CD4-positive, alpha-beta T cell (primary cell): ENCODE measurements around the gene HELLS. TPM values are rescaled to one million over a fixed set of nuclear protein-coding genes. Genes with fewer than 3 reads are reported as not detected.
A peak's percentile ranks its signal among the peaks of the same experiment; 100 is the strongest.
"Not testable (repeated sequence)": the region's sequence is repeated elsewhere in the genome, so short reads cannot be mapped to it uniquely, and the experiment has no call there.

ENCODE experiments used
- ATAC-seq: fragments of 200-7000 bp; cut with Tn5 transposase; one replicate; pipeline ENCODE4 v1.10.0; 2022; ENCODE audit warnings: mild to moderate bottlenecking; ENCODE audit not compliant: poor library complexity
- CTCF ChIA-PET: fragments of 350-600 bp; sonication (Branson Sonifier 250); formaldehyde crosslinking; loops from one replicate; lab custom pipeline; 2021; ENCODE audit warnings: antibody characterized with exemption, inconsistent platforms; lab: Charles Lee
- POLR2A ChIA-PET: fragments of 350-600 bp; sonication (Branson Sonifier 250); formaldehyde crosslinking; loops from one replicate; lab custom pipeline; 2021; ENCODE audit warnings: antibody characterized with exemption, inconsistent platforms; lab: Charles Lee
- DNase-seq, 14 experiments: peaks; one replicate each; pipeline ENCODE4 v3.0.0-alpha.2; 2013 to 2020; ENCODE audit warnings: mixed read lengths in 2 of 14
- H3K27ac ChIP-seq, 2 donors: one replicate each; pipeline versions ENCODE4 v1.5.1 to v1.7.0; 2013; ENCODE audit warnings: low read length in 2 of 2, low read depth in 1 of 2, mild to moderate bottlenecking in 1 of 2
- H3K27me3 ChIP-seq, 2 experiments: 1 replicate in 1 of 2; 2 replicates in 1 of 2; pipeline versions ENCODE4 v1.6.1 to v1.7.0; 2013; ENCODE audit warnings: low read length in 2 of 2, control low read depth in 1 of 2, mild to moderate bottlenecking in 1 of 2, moderate library complexity in 1 of 2; ENCODE audit not compliant: insufficient read depth in 2 of 2, control insufficient read depth in 1 of 2
- H3K36me3 ChIP-seq: one replicate; pipeline ENCODE4 v1.6.1; 2013; ENCODE audit warnings: low read length, control low read depth; ENCODE audit not compliant: insufficient read depth
- H3K4me1 ChIP-seq: one replicate; pipeline ENCODE4 v1.6.1; 2013; ENCODE audit warnings: low read length, control low read depth; ENCODE audit not compliant: insufficient read depth
- H3K4me3 ChIP-seq: one replicate; pipeline ENCODE4 v1.5.1; 2013; ENCODE audit warnings: mild to moderate bottlenecking, low read length, moderate library complexity
- H3K9me3 ChIP-seq, 2 experiments: 1 replicate in 1 of 2; 2 replicates in 1 of 2; pipeline versions ENCODE4 v1.6.1 to v1.7.0; 2013; ENCODE audit warnings: low read length in 2 of 2, mild to moderate bottlenecking in 2 of 2, control low read depth in 1 of 2, moderate library complexity in 1 of 2; ENCODE audit not compliant: control insufficient read depth in 1 of 2, insufficient read depth in 1 of 2
- H3K27ac Mint-ChIP-seq: one replicate; pipeline ENCODE4 v1.8.0; 2020; ENCODE audit warnings: mixed read lengths
- H3K27me3 Mint-ChIP-seq: one replicate; pipeline ENCODE4 v1.8.0; 2021; ENCODE audit warnings: mixed read lengths
- H3K36me3 Mint-ChIP-seq: one replicate; pipeline ENCODE4 v1.8.0; 2021; ENCODE audit warnings: low read depth, mixed read lengths
- H3K4me1 Mint-ChIP-seq: one replicate; pipeline ENCODE4 v1.8.0; 2021; ENCODE audit warnings: low read depth, mixed read lengths
- H3K4me3 Mint-ChIP-seq: one replicate; pipeline ENCODE4 v1.8.0; 2020; ENCODE audit warnings: mild to moderate bottlenecking, mixed read lengths
- H3K9me3 Mint-ChIP-seq: one replicate; pipeline ENCODE4 v1.8.0; 2020; ENCODE audit warnings: mixed read lengths
- intact Hi-C, 2 experiments: fragments of 100-400 bp; cut with DNase I in 1 of 2; cut with micrococcal nuclease in 1 of 2; formaldehyde crosslinking; loops; one replicate each; pipeline versions ENCODE4 v1.15.1 to v1.9.0; 2023 to 2025; cut with DNase I, micrococcal nuclease
- total RNA-seq, 174 experiments: library from RNA in 2 of 174; stranded (reverse) in 2 of 174; gene quantifications; one replicate each; pipeline ENCODE4 v1.2.3 and lab custom pipeline; 2021 to 2026
- TF ChIP-seq, protein P1 (sequence below): fragments of 200-600 bp; IDR thresholded peaks from one replicate; pipeline ENCODE4 v1.8.0; 2022; ENCODE audit warnings: antibody characterized with exemption, mild to moderate bottlenecking

HELLS gene
- total RNA-seq, 2 experiments from 2014 or later, result 9.5 to 10.3 TPM

GRCh38 chr10:94524711-94525110 lies 20.9 kb upstream of the HELLS start:
- Histone ChIP-seq H3K36me3 (no peaks in the 10 kb centered on the region), H3K4me1 (no peaks in the 10 kb centered on the region), H3K9me3 (no peaks in the 10 kb centered on the region), H3K4me3 (no peak overlapping the region), H3K27ac (no peak overlapping the region), H3K27me3 (no peaks in the 10 kb centered on the region)
- H3K4me1 Mint-ChIP-seq, result no peaks in the 10 kb centered on the region
- H3K27me3 Mint-ChIP-seq, result peaks cover 30% of the 10 kb centered on the region
- no peak overlapping the region for H3K27ac Mint-ChIP-seq
- DNase-seq (no peak), ATAC-seq (no peak)
- CTCF ChIA-PET, result no interaction called here
- H3K36me3 Mint-ChIP-seq, result no peaks in the 10 kb centered on the region
- H3K4me3 Mint-ChIP-seq, result no peak overlapping the region
- H3K9me3 Mint-ChIP-seq, result no peaks in the 10 kb centered on the region
- TF ChIP-seq, protein P1, sequence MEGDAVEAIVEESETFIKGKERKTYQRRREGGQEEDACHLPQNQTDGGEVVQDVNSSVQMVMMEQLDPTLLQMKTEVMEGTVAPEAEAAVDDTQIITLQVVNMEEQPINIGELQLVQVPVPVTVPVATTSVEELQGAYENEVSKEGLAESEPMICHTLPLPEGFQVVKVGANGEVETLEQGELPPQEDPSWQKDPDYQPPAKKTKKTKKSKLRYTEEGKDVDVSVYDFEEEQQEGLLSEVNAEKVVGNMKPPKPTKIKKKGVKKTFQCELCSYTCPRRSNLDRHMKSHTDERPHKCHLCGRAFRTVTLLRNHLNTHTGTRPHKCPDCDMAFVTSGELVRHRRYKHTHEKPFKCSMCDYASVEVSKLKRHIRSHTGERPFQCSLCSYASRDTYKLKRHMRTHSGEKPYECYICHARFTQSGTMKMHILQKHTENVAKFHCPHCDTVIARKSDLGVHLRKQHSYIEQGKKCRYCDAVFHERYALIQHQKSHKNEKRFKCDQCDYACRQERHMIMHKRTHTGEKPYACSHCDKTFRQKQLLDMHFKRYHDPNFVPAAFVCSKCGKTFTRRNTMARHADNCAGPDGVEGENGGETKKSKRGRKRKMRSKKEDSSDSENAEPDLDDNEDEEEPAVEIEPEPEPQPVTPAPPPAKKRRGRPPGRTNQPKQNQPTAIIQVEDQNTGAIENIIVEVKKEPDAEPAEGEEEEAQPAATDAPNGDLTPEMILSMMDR, result no peak
- intact Hi-C loops, result no loop called here
- POLR2A ChIA-PET, result no interaction called here

- H3K27me3 ChIP-seq, CTCF ChIA-PET, H3K36me3 ChIP-seq, DNase-seq, H3K4me3 ChIP-seq, H3K27ac Mint-ChIP-seq, H3K9me3 ChIP-seq, H3K9me3 Mint-ChIP-seq, H3K27ac ChIP-seq, ATAC-seq, H3K4me1 Mint-ChIP-seq, POLR2A ChIA-PET, H3K36me3 Mint-ChIP-seq, H3K4me1 ChIP-seq, H3K4me3 Mint-ChIP-seq, intact Hi-C loops: not testable (repeated sequence)
- peaks cover 38% of the 10 kb centered on the region for H3K27me3 Mint-ChIP-seq
Measured at GRCh38 chr10:94531550-94531949, 14.0 kb upstream of the HELLS start.

- ATAC-seq (no peak), DNase-seq (no peak)
- Mint-ChIP-seq H3K27me3 (peaks cover 29% of the 10 kb centered on the region), H3K9me3 (no peaks in the 10 kb centered on the region), H3K27ac (no peak overlapping the region), H3K4me1 (no peaks in the 10 kb centered on the region), H3K4me3 (no peak overlapping the region), H3K36me3 (no peaks in the 10 kb centered on the region)
- H3K27me3 ChIP-seq, result peaks cover 0 to 4% of the 10 kb centered on the region in 2 experiments
- TF ChIP-seq, protein P1, result no peak
- no peaks in the 10 kb centered on the region for H3K4me1 ChIP-seq
- no peaks in the 10 kb centered on the region for H3K36me3 ChIP-seq
- H3K4me3 ChIP-seq, result no peak overlapping the region
- no peaks in the 10 kb centered on the region for H3K9me3 ChIP-seq
- intact Hi-C loops, result no loop called here
- no peak overlapping the region for H3K27ac ChIP-seq
- ChIA-PET CTCF (interaction anchor here (0.6 kb wide), 1 partner anchor 22 kb away, joined by 3 read pairs; no protein-coding TSS in a partner anchor), POLR2A (no interaction called here)
Measured at GRCh38 chr10:94533027-94533426, 12.6 kb upstream of the HELLS start.

- peaks cover 20% of the 10 kb centered on the region for H3K4me1 Mint-ChIP-seq
- DNase-seq, H3K36me3 ChIP-seq, intact Hi-C loops, CTCF ChIA-PET, H3K9me3 Mint-ChIP-seq, H3K27me3 ChIP-seq, H3K27ac ChIP-seq, ATAC-seq, H3K27ac Mint-ChIP-seq, H3K9me3 ChIP-seq, H3K27me3 Mint-ChIP-seq, H3K4me3 ChIP-seq: not testable (repeated sequence)
- H3K36me3 Mint-ChIP-seq, result peaks cover 17% of the 10 kb centered on the region
- peaks cover 21% of the 10 kb centered on the region for H3K4me1 ChIP-seq
- peak overlapping the region; percentile 65 for H3K4me3 Mint-ChIP-seq
- POLR2A ChIA-PET, result interaction anchor here (0.6 kb wide), 1 partner anchor 1131 kb away, joined by 3 read pairs; no protein-coding TSS in a partner anchor
Measured at GRCh38 chr10:94542282-94542681, 3.3 kb upstream of the HELLS start.
